Fibroblast of skin of abdomen (primary cell): ENCODE results near the gene PHLDA3.
"Not testable (repeated sequence)": the region's sequence is repeated elsewhere in the genome, so short reads cannot be mapped to it uniquely, and the experiment has no call there.

Source experiments
- DNase-seq: peaks from one replicate; pipeline ENCODE4 v3.0.0-alpha.2; 2013

PHLDA3 gene

DNA sequence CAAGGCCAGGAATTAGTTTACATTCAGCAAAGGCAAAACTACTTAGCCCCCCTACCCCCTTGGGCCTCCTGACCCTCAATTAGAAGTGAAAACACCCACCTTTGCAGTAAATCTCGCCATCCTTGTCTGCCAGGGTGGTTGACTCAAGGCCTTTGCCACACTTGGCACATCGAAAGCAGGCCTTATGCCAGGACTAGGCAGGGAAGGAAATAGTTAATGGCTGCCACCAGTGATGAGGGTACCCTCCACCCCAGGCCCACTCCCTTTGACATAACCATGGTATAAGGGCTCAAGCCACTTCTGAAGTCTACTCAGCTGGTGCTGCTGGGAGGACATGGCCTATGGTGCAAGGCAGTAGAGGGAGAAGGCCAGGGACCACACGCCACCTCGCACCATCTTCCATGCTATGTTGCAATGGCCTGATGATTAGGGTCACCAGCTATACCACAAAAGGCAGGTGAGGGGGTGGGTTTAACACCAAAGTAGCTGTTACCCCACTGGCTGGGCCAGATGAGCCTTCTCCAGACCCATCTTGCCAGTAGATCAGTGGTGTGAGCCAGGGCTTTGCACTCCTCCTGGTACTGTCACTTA lies 16.3 kb upstream of the PHLDA3 start:
- no peak for DNase-seq

DNA sequence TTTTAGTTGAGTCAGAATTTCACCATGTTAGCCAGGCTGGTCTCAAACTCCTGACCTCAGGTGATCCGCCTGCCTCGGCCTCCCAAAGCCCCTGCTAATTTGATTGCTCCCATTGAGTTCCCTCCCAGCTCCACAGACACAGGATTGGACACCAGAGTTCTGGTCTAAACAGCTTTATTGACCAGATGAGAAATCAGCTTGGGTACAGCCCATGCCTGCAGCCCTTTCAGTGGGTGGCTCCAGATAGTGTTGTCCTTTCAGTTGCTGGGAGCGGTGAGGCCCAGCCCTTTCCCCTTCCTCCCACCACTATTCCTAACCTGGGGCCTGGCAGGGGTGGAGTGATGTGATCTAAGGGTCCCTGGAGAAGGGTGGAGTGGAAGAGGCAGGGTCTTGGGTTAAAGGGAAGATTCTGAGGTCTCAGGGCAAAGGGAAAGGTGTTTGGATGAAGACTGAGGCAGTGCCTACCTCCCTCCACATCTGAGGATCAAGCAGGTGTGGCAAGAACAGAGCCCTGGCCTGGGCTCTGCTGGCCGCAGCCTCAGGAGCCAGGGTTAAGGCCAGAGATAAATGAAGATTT lies 14.5 kb upstream of the PHLDA3 start:
- no peak for DNase-seq

DNA sequence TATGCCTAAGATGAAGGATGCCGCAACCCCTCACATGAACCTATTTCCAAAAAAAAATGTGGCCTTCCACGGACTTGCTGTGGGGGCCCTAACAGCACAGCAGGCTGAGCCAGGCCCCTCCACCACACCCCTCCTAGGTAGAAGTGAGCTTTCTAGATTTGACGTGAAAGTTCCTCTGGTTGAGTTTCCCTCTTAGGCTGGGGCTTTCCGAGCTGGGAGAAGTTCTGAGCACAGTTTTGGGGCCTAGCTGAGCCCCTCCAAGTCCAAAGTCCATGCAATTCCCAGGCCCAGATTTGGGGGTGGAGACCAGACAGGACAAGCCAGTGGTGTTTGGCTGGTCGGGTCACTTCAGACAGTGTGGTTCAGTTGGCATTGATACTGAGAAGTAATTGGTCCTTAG lies 13.8 kb upstream of the PHLDA3 start:
- DNase-seq, result no peak

DNA sequence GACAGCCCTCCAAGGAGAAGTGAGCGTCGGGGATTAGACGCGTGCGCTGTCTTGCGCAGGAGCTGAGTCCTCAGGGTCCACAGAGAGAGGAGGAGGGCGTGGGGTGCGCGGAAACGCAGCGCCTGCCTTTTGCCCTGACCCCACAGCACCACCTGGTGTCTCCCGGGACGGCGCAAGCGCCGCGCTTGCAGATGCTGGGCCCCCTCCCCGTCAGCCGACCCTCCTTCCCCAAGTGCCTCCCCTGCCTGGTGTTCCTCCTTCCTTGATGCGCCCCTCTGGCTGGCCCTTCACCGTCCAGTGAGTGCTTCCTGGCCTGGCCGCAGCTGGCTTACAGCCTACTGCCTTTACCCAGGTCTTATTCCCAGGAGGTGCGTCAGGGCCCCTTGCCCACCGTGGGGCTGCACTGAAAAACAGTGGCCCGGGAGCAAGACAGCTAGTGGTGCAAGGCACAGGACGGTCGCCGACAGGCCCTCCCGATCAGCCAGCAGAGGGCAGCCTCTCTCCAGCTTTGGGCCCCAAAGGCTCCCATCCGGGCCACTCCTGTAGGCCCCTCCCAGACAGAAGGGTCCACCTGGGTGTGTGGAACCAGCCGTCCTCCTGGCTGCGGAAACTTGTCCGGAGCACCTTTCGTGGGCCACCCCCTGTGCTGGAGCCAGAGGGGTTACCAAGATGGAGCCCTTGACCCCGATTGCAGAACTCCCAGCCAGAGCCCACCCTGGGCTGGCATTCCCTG lies 12.9 kb upstream of the PHLDA3 start:
- peak; percentile 77 for DNase-seq

DNA sequence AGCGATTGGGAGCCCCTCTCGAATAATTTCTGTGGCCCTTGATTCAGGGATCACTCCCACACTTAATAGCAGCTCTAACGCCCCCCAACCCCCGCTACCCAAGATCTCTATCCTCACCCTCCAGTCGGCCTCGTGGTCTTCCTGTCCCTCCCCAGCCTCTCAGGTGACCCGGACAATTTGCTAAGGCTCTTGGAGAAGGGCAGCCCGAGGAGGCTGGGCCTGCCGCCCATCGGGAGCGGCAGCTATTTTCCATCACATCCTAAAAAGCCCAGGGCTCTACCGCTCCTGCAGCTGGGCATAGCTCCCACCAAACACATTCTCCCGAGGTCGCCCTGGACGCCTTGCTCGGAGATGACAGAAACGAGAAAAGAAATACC lies 12.0 kb upstream of the PHLDA3 start:
- no peak for DNase-seq

DNA sequence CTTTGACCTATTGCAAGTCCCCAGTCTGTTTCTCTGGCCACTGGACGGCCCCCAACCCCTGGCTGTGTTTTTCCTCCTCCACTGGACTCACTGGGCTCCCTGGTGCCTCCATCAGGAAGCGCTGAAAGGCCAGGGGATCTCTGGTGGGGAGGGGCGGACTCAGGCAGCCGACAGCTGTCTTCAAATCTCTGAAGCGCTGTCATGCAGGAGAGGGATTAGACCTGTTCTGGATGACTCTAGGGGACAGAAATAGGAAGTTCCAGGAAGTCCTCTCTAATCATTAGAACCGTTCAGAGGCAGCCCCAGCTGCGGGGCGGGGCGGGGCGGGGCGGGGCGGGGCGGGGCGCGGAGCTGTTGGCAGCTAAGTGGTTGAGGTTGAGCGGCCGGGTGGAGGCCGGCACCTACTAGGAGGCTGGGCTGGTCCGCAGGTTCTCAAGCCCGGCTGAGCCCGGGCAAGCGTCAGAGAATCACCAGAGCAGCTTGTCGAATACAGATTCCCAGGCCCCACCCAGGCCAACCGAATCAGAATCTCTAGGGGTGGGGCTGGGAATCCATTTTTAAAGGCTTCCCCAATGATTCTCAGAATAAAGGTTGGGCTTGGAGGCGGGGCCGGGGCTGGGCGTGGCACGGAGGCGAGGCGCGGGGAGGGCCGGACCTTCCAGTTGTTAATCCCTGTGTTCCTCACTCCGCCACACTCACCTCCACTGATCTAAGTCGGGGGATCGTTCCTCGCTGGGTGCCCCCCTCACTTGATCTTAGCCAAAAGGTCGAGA lies 11.4 kb upstream of the PHLDA3 start:
- peak; percentile 56 for DNase-seq

DNA sequence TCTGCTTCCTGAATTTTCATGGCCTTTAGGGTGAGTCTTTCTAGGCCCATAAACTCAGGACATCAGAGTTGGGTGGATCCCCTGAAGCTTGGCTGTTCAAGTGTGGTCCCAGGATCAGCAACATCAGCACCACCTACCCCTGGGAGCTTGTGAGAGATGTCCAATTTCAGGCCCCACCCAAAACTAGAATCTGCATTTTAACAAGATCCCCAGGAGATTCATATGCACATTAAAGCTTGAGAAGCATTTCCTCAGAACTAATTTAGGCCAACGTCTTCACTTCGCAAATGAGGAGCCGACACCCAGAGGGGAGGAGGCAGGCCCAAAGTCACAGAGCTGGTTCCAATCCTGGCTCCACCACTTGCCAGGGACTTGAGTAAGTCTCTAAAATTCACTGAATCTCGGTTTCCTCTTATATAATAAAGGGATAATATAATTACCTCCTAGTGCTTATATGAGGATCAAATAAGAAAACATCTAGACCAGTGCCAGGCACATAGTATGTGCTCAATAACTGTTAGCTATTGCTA lies 10.3 kb upstream of the PHLDA3 start:
- DNase-seq, result no peak

DNA sequence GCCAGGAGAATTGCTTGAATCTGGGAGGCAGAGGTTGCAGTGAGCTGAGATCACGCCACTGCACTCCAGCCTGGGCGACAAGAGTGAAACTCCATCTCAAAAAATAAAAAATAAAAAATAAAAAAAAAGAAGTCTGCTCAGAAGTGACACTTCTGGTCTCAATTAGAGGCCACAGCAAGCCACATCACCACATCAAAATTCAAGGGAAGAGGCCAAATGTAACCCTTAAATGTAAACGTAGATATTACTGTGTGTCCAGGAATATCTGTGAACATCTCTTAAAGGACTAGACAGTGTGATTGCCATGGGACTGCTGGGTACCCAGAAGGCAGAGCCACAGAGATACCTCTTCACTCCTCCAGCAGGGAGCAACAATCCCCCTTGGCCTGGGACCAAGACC lies 9.7 kb upstream of the PHLDA3 start:
- DNase-seq, result not testable (repeated sequence)

DNA sequence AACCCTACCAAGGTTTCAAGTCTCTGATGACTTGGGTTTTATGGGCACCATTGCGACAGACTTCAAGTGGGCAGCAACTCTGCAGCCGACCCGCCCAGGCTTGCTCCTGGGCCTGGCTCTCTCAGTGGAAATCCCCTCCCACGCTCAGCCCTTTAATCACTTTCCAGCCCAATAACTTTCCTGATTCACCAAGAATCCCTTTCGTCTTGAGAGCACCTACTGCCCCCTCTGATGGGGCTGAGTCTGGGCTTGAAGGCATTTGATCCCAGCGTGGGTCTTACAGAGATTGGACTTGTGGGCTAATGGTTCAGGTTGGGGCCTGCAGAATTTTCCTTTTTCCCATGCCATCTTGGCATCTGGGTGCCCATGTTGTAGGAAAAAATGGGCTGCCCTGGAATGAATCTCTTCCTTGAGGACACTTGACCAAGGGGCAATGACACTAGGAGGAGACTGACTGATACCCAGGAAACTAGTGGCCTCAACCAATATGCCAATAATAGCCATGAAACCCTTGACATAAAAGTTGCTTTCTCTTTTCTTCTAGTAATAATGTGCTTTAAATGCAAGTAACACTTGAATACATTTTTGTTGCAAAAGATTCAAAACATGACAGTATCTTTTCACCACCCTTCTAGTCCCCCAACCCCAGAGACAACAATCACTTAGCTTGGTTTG lies 7.8 kb upstream of the PHLDA3 start:
- no peak for DNase-seq

DNA sequence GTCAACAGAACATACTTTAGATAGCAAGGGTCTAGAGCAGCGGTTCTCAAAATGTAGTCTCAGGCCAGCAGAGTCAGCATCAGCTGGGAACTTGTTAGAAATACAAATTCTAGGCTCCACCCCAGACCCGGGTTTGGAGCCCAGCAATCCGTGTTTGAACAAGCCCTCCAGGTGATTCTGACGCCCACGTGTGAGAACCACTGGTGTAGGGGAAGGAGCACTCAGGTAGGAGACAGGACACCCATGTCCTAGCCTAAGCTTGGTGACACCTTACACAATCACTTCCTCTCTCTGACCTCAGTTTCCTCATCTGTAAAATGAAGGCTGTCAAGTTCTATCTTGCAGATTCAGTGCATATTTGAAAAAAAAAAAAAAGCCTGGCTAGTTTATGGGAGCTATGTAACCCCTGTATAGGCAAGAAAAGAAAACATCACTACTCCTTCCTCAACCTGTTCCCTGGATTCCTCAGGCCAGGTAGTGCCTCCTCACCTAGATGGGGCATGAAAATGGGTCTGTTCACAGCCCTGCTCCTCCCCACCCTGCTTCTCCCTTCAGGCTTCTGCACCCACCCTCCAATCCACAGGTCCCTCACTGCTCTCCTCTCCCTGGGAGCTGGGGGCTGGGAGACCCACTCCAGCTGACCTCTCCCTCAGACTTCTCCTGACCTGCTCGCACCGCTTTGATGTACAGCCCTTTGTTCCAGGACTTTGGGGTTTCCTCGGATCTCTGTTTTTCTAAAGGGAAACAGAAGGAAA lies 7.1 kb upstream of the PHLDA3 start:
- no peak for DNase-seq

DNA sequence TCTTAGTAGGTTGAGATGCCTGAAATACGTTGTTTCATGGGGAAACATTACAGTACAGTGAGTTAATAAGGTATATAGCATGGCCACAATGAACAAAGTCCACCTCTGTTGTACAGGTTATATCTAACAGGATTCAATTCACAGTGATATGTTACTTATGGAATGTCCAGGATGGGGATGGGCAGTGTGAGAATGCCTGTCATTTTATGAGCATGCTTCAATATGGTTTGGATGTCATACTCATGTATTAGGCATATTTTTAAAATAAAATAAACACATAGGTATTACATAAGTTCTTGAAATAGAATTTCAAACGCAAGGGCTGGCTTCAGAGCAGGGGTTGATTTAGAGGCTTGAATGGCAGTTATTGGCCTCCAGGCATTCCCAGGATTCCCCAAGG lies 6.1 kb upstream of the PHLDA3 start:
- peak; percentile 63 for DNase-seq

DNA sequence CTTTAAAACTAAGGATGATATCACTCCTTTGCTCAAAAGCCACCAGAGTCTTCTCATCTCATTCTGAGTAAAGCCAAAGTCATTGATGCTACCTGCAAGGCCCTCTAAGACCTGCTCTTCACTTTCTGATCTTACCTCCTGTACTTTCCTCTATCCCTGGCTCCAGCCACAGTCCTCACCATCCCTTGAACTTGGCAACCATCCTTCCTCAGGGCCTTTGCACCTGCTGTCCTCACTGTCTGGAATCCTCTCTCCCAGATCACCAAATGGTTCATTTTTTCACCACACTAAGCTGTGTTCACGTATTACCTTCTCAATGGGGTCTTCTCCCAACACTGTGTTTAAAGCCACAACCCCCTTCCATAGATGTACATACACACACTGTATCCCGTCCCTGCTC lies 4.3 kb upstream of the PHLDA3 start:
- no peak for DNase-seq

DNA sequence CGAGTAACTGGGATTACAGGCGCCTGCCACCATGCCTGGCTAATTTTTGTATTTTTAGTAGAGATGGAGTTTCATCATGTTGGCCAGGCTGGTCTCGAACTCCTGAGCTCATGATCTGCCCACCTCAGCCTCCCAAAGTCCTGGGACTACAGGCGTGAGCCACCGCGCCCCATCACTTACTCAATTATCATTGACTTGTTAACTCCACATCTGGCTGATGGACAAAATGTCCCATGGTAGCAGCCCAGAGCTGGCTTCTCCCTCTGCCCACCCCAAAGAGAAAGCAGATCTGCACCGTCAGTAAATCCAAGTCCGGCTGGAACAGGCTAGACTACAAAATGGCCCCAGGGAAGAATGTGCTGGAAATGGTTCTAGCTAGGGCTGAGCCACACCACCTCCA lies 3.3 kb upstream of the PHLDA3 start:
- DNase-seq, result not testable (repeated sequence)

DNA sequence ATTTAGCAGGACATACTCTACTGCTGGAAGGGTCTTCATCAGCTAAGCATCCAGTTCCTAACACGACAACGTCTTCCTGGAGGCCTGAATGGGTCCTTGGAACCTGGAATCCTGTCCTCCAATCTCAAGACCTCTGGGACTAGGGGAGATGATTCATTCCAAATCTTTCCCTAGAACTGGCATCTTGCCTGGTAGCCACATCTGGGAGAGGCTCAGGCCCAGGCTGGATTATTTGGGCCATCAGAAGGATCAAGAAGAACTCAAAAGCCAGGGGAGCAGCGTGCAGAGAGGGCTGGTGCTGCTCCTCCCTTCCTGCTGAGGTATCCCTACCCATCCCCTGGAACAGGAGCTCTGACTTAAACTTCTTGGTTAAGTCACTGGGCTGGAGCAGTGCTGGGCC lies 2.8 kb upstream of the PHLDA3 start:
- peak; percentile 79 for DNase-seq

DNA sequence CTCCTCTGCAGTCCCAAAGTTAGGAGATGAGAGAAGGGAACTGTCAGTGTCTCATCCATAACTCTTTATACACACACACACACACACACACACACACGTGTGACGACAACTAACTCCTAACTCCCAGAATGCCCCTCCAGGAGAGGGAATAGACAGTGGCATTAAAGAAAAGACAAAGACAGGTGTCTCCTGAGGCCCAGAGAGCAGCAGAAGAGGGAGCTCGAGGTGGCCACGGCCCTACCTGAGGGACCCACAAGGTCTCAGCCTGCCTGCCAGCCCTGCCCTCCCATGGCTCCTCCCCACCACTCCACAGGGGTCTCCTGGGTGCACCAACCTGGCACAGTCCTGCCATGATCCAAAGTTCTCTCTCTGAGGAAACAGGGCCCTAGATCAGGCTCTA lies 1.6 kb upstream of the PHLDA3 start:
- DNase-seq, result no peak

DNA sequence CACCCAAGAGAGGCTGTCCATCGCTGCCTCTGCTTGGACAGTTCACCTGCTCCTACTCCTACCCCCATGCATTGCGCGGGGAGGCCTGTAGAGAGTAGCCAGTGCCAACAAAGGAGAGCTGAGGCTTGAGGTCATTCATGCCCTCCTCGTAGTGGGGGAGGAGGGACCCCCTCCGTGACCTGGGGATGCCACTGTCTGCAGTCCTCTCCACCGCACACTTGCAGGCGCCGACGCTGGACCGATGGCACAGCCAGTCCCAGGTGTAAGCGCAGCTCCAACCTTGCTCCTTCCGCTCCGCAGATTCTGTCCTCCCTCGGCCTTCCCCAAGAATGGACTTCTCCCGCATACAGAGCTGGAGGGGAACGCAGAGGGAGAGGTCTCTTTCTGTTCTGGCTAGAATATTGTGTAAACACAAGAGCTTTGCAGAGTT lies 672 bp upstream of the PHLDA3 start:
- no peak for DNase-seq

DNA sequence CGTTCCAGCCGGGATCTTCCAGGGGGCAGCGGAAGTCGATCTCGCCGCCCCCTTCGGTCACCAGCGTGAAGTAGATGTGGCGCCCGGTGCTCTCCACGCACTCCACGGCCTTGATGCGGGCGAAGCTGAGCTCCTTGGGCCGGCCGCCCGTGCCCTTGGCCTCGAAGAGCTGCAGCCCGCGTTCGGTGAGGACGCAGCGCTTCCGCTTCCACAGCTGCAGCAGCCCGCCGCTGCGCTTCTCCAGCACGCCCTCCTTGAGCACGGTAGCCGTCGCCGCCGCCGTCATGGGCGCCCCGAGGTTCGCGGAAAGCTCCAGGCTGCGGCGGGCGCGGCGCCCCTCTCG lies 516 bp downstream of the PHLDA3 start:
- no peak for DNase-seq

DNA sequence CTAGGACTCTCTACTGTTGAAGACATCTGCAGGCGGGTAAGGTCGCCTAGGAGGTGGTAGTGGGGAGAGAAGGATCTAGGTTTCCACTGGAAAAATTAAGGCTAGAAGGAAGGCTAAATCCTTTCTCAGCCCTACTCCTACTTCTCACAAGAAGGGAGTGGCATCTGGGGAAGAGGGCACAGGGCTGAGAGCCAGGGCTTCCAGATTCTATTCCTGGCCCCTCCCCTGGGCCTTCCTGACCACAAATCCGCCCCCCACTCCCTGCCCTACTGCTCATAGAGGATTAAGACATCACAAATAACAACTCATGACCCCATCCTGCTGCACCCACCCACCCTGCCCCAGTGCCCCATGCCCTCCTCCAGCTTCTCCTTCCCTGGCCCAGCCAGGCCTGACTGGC lies 2.5 kb downstream of the PHLDA3 start:
- no peak for DNase-seq

DNA sequence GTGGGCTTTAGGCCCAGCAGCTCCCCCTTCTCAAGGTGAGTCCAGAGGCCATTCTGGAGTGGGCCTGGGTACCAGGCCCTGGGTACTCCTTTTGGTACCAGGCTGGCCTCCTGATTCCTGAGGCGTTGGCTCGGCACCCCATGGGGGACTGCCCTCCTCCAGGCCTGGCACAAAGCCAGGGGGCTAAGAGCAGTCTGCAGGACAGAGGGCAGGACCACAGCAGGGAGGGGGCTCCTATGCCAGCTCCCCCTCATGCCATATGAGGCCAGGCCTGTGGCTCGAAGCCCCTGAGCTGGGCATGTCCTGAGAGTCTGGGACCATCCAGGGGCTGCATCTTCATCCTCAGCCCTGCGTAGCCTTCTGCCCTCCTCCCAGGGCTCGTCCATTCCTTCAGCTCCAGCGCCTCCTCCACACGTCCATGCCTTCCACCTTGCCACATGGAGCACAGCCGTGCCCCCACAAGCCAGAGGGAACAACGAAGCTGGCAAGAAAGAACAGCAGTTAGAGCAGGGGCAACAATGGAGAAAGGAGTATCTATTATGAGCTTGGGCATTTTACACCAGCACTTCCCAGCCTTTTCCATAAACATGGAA lies 3.2 kb downstream of the PHLDA3 start:
- DNase-seq, result no peak

DNA sequence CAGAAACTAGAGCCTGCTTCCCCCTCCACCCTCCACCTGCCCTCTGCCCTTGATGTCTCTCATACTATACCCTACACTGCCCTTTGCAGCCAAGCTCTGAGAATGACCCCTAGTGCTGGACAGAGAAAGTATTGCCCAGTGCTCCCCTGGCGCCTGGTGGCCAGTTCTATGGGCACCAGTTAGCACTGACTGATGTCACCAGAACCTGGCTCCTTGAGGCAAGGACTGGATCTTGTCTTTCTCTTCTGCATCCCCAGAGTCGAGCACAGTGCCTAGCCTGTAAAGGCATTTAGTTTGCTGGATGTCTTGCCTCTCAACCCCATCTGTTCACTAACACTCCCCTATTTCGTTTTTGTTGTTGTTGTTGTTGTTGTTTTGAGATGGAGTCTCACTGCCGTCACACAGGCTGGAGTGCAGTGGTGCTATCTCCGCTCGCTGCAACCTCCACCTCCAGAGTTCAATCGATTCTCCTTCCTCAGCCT lies 5.9 kb downstream of the PHLDA3 start:
- DNase-seq, result no peak

DNA sequence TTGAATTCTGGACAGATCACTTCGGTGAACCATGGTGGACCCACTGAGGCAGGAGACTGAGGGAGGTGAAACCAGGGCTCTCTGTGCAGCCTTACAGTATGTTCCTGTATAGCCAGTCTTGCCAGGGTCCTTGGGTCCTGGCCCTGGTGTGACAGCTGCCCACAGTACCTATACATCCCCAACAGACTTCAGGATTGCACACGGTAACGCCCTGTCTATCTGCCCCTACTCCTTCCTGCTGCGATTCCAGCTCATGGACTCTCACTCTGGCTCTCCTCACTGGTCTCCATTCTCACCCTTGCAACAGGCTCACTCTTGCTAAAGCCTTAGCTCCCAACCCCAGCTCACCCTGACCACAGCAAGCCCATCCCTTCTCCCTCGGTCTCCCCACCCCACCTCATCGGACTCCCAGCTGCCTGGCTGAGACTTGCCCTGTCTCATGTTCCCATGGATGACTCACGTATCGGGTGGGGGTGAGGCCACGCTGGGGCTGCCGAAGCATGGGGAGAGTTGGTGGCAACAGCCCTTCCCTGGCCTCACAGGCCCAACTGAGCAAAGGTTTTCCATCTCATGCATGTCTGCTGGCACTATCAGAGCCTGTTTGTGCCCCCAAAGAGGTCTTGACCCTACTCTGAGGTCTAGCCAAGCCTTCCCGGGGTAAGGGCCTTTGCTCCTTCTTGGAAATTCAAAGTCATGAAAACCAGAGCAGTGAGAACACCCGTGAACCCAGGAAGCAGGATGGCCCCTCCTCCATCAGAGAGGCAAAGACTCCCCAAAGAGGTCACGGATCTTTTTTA lies 7.1 kb downstream of the PHLDA3 start:
- peak; percentile 98 for DNase-seq
